GM12878 (cell line): ENCODE data around the gene AHR.

Experiments used
- E2F4 ChIP-seq: IDR thresholded peaks from 2 replicates; pipeline ENCODE4 v1.6.1; 2012; ENCODE audit warnings: low read depth, low read length, improper control_type of control experiment
- NFYB ChIP-seq: IDR thresholded peaks from 2 replicates; pipeline ENCODE4 v1.6.1; 2011; ENCODE audit warnings: low read depth, mild to moderate bottlenecking, low read length, improper control_type of control experiment, moderate library complexity; ENCODE audit not compliant: insufficient read depth
- NRF1 ChIP-seq: conservative IDR thresholded peaks from 2 replicates; pipeline ENCODE4 v1.6.1; 2011; ENCODE audit warnings: mild to moderate bottlenecking, low read depth, low read length, improper control_type of control experiment
- PAX5 ChIP-seq: IDR thresholded peaks from 2 replicates; pipeline ENCODE4 v1.6.1; 2011; ENCODE audit warnings: low read depth, low read length, borderline replicate concordance
- SP1 ChIP-seq: IDR thresholded peaks from one replicate; pipeline ENCODE4 v1.6.1; 2011; ENCODE audit warnings: low read depth, low read length
- SPI1 ChIP-seq: IDR thresholded peaks from 2 replicates; pipeline ENCODE4 v1.6.1; 2011; ENCODE audit warnings: low read depth, mild to moderate bottlenecking, low read length, moderate library complexity, borderline replicate concordance; ENCODE audit not compliant: insufficient read depth
- SREBF1 ChIP-seq: IDR thresholded peaks from 2 replicates; pipeline ENCODE4 v1.6.1; 2012; ENCODE audit warnings: mild to moderate bottlenecking, low read length
- TF ChIP-seq, protein P1 (sequence below), 3 experiments: IDR thresholded peaks in 2 of 3; conservative IDR thresholded peaks in 1 of 3; 2 replicates each; pipeline ENCODE4 v1.5.1; 2011; ENCODE audit warnings: low read depth in 3 of 3, low read length in 3 of 3, mild to moderate bottlenecking in 3 of 3, control low read depth in 2 of 3, moderate library complexity in 2 of 3, inconsistent platforms in 1 of 3, mixed read lengths in 1 of 3; ENCODE audit not compliant: control insufficient read depth in 2 of 3, insufficient read depth in 1 of 3; ENCODE audit errors: extremely low read depth in 1 of 3
- TF ChIP-seq, protein P2 (sequence below): IDR thresholded peaks from 2 replicates; pipeline ENCODE4 v1.6.1; 2011; ENCODE audit warnings: borderline replicate concordance, low read depth, mild to moderate bottlenecking, moderate library complexity, low read length; ENCODE audit not compliant: insufficient read depth, poor library complexity, severe bottlenecking

- TF ChIP-seq, protein P1, sequence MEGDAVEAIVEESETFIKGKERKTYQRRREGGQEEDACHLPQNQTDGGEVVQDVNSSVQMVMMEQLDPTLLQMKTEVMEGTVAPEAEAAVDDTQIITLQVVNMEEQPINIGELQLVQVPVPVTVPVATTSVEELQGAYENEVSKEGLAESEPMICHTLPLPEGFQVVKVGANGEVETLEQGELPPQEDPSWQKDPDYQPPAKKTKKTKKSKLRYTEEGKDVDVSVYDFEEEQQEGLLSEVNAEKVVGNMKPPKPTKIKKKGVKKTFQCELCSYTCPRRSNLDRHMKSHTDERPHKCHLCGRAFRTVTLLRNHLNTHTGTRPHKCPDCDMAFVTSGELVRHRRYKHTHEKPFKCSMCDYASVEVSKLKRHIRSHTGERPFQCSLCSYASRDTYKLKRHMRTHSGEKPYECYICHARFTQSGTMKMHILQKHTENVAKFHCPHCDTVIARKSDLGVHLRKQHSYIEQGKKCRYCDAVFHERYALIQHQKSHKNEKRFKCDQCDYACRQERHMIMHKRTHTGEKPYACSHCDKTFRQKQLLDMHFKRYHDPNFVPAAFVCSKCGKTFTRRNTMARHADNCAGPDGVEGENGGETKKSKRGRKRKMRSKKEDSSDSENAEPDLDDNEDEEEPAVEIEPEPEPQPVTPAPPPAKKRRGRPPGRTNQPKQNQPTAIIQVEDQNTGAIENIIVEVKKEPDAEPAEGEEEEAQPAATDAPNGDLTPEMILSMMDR (IDR thresholded peaks at IDR 0.05 in 2 of 3, conservative IDR thresholded peaks at IDR 0.05 in 1 of 3; ENCODE audit: control insufficient read depth in 2 of 3, extremely low read depth in 1 of 3, insufficient read depth in 1 of 3, low read depth in 3 of 3, low read length in 3 of 3), result no peak
- no peak for TF ChIP-seq NFYB
- no peak for TF ChIP-seq SPI1
- TF ChIP-seq PAX5, result no peak
- TF ChIP-seq NRF1, result no peak
- TF ChIP-seq, protein P2, sequence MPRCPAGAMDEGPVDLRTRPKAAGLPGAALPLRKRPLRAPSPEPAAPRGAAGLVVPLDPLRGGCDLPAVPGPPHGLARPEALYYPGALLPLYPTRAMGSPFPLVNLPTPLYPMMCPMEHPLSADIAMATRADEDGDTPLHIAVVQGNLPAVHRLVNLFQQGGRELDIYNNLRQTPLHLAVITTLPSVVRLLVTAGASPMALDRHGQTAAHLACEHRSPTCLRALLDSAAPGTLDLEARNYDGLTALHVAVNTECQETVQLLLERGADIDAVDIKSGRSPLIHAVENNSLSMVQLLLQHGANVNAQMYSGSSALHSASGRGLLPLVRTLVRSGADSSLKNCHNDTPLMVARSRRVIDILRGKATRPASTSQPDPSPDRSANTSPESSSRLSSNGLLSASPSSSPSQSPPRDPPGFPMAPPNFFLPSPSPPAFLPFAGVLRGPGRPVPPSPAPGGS, result no peak
- TF ChIP-seq SREBF1, result no peak
- TF ChIP-seq SP1, result no peak
- no peak for TF ChIP-seq E2F4
Observed at GRCh38 chr7:17340655-17341054, 42.2 kb downstream of the AHR start.
